IMR-90 (cell line): Measurements from ENCODE around the gene TRPC4. TPM values are rescaled to one million over a fixed set of nuclear protein-coding genes. Genes with fewer than 3 reads are reported as not detected.

ENCODE experiments used
- ATAC-seq: fragments of 200-7000 bp; cut with Tn5 transposase; 2 replicates; pipeline ENCODE4 v1.9.1; 2020; ENCODE audit warnings: low read depth, mild to moderate bottlenecking, moderate library complexity
- BruUV-seq: library from RNA; stranded (reverse); fragments of 400-500 nt; replicated peaks from 2 replicates; lab custom pipeline; 2021; lab: Mats Ljungman, UMichigan
- CTCF ChIA-PET: fragments of 300-600 bp; formaldehyde crosslinking; extraction: SDS; loops from one replicate; lab custom pipeline; 2021; ENCODE audit warnings: antibody characterized with exemption; lab: Yijun Ruan, JAX
- POLR2A ChIA-PET: fragments of 300-600 bp; sonication (Branson Sonifier 250); formaldehyde crosslinking; loops from one replicate; lab custom pipeline; 2022; ENCODE audit warnings: antibody characterized with exemption; ENCODE audit not compliant: unreplicated experiment; lab: Charles Lee
- DNase-seq: peaks from one replicate; pipeline ENCODE4 v3.0.0; 2013
- H2AFZ ChIP-seq: replicated peaks from 2 replicates; pipeline ENCODE3; 2013; ENCODE audit warnings: low read length, mild to moderate bottlenecking; ENCODE audit not compliant: poor library complexity
- H2AK5ac ChIP-seq: 2 replicates; pipeline ENCODE4 v1.6.1; 2013; ENCODE audit warnings: low read depth, low read length, inconsistent platforms
- H2AK9ac ChIP-seq: replicated peaks from 2 replicates; pipeline ENCODE3; 2013; ENCODE audit warnings: mild to moderate bottlenecking, low read depth, low read length, moderate library complexity; ENCODE audit not compliant: poor library complexity
- H2BK120ac ChIP-seq: 2 replicates; pipeline ENCODE4 v1.6.1; 2013; ENCODE audit warnings: low read depth, low read length, inconsistent platforms
- H2BK15ac ChIP-seq: 3 replicates; pipeline ENCODE4 v1.6.1; 2013; ENCODE audit warnings: low read depth, low read length, inconsistent platforms
- H2BK20ac ChIP-seq: 2 replicates; pipeline ENCODE4 v1.6.1; 2013; ENCODE audit warnings: low read depth, mild to moderate bottlenecking, inconsistent platforms, low read length, moderate library complexity
- H2BK5ac ChIP-seq: 2 replicates; pipeline ENCODE4 v1.6.1; 2013; ENCODE audit warnings: mild to moderate bottlenecking, low read depth, low read length, inconsistent platforms; ENCODE audit not compliant: poor library complexity, severe bottlenecking
- H3K14ac ChIP-seq: replicated peaks from 2 replicates; pipeline ENCODE4 v1.6.1; 2013; ENCODE audit warnings: low read depth, low read length, inconsistent platforms
- H3K18ac ChIP-seq: 2 replicates; pipeline ENCODE4 v1.6.1; 2013; ENCODE audit warnings: low read depth, low read length, control low read depth
- H3K23ac ChIP-seq: 2 replicates; pipeline ENCODE4 v1.6.1; 2013; ENCODE audit warnings: low read depth, low read length, inconsistent platforms
- H3K27ac ChIP-seq: 2 replicates; pipeline ENCODE4 v1.5.1; 2013; ENCODE audit warnings: mild to moderate bottlenecking, control low read depth, low read length; ENCODE audit not compliant: insufficient read depth
- H3K27me3 ChIP-seq: 2 replicates; pipeline ENCODE4 v1.6.1; 2013; ENCODE audit warnings: low read length; ENCODE audit not compliant: control insufficient read depth, insufficient read depth
- H3K36me3 ChIP-seq: 2 replicates; pipeline ENCODE4 v1.6.1; 2013; ENCODE audit warnings: low read length, mixed read lengths; ENCODE audit not compliant: control insufficient read depth, insufficient read depth
- H3K4ac ChIP-seq: 2 replicates; pipeline ENCODE4 v1.6.1; 2013; ENCODE audit warnings: low read depth, low read length, inconsistent platforms
- H3K4me1 ChIP-seq: 2 replicates; pipeline ENCODE4 v1.6.1; 2013; ENCODE audit warnings: low read length, mixed read lengths; ENCODE audit not compliant: control insufficient read depth, insufficient read depth
- H3K4me2 ChIP-seq: 2 replicates; pipeline ENCODE4 v1.6.1; 2013; ENCODE audit warnings: low read depth, mild to moderate bottlenecking, control low read depth, low read length, moderate library complexity
- H3K4me3 ChIP-seq: 2 replicates; pipeline ENCODE4 v1.5.1; 2013; ENCODE audit warnings: low read depth, mild to moderate bottlenecking, control low read depth, low read length, moderate library complexity; ENCODE audit not compliant: insufficient read depth
- H3K56ac ChIP-seq: 2 replicates; pipeline ENCODE4 v1.6.1; 2013; ENCODE audit warnings: low read length, inconsistent platforms; ENCODE audit not compliant: insufficient read depth; ENCODE audit errors: extremely low read depth
- H3K79me1 ChIP-seq, 2 experiments: 2 replicates each; pipeline ENCODE4 v1.6.1; 2013; ENCODE audit warnings: low read length in 2 of 2, inconsistent platforms in 1 of 2, low read depth in 1 of 2
- H3K9ac ChIP-seq: 2 replicates; pipeline ENCODE4 v1.6.1; 2013; ENCODE audit warnings: low read depth, low read length, control low read depth
- H3K9me1 ChIP-seq: 2 replicates; pipeline ENCODE4 v1.6.1; 2013; ENCODE audit warnings: low read length, inconsistent platforms; ENCODE audit not compliant: insufficient read depth
- H3K9me3 ChIP-seq: 2 replicates; pipeline ENCODE4 v1.6.1; 2013; ENCODE audit warnings: low read length; ENCODE audit not compliant: control insufficient read depth, insufficient read depth
- H4K20me1 ChIP-seq: 2 replicates; pipeline ENCODE4 v1.6.1; 2013; ENCODE audit warnings: low read length, inconsistent platforms; ENCODE audit not compliant: insufficient read depth
- H4K5ac ChIP-seq: 2 replicates; pipeline ENCODE4 v1.6.1; 2013; ENCODE audit warnings: mild to moderate bottlenecking, low read depth, low read length, control low read depth
- H4K8ac ChIP-seq, 2 experiments: 2 replicates each; pipeline ENCODE4 v1.6.1; 2013; ENCODE audit warnings: low read depth in 2 of 2, low read length in 2 of 2, control low read depth in 1 of 2, inconsistent platforms in 1 of 2
- H4K91ac ChIP-seq: 2 replicates; pipeline ENCODE4 v1.6.1; 2013; ENCODE audit warnings: low read depth, low read length, inconsistent platforms; ENCODE audit not compliant: insufficient read depth
- BHLHE40 ChIP-seq: fragments of 150-350 bp; IDR thresholded peaks from 2 replicates; pipeline ENCODE4 v1.6.1; 2016; ENCODE audit warnings: mild to moderate bottlenecking, low read depth, low read length
- CEBPB ChIP-seq: IDR thresholded peaks from 2 replicates; pipeline ENCODE4 v1.6.1; 2012; ENCODE audit warnings: low read depth, low read length, improper control_type of control experiment
- CHD1 ChIP-seq: IDR thresholded peaks from 2 replicates; pipeline ENCODE4 v1.6.1; 2012; ENCODE audit warnings: low read depth, low read length, improper control_type of control experiment
- CTCF ChIP-seq: conservative IDR thresholded peaks from 2 replicates; pipeline ENCODE4 v1.5.1; 2012; ENCODE audit warnings: mild to moderate bottlenecking, low read depth, low read length, improper control_type of control experiment
- ELK1 ChIP-seq: fragments of 150-350 bp; IDR thresholded peaks from 2 replicates; pipeline ENCODE4 v1.6.1; 2016; ENCODE audit warnings: low read depth, mild to moderate bottlenecking, low read length, moderate library complexity, borderline replicate concordance
- MAFK ChIP-seq: IDR thresholded peaks from 2 replicates; pipeline ENCODE4 v1.6.1; 2012; ENCODE audit warnings: low read depth, low read length, improper control_type of control experiment
- MAZ ChIP-seq: IDR thresholded peaks from 2 replicates; pipeline ENCODE4 v1.6.1; 2012; ENCODE audit warnings: low read depth, mild to moderate bottlenecking, low read length, improper control_type of control experiment, moderate library complexity, borderline replicate concordance
- MXI1 ChIP-seq: IDR thresholded peaks from 2 replicates; pipeline ENCODE4 v1.6.1; 2012; ENCODE audit warnings: low read depth, mild to moderate bottlenecking, low read length, moderate library complexity, borderline replicate concordance
- POLR2A ChIP-seq: IDR thresholded peaks from 2 replicates; pipeline ENCODE4 v1.6.1; 2012; ENCODE audit warnings: mild to moderate bottlenecking, low read depth, low read length
- RAD21 ChIP-seq: IDR thresholded peaks from 2 replicates; pipeline ENCODE4 v1.6.1; 2012; ENCODE audit warnings: low read length, improper control_type of control experiment
- RCOR1 ChIP-seq: IDR thresholded peaks from 2 replicates; pipeline ENCODE4 v1.6.1; 2012; ENCODE audit warnings: mild to moderate bottlenecking, low read length, improper control_type of control experiment; ENCODE audit not compliant: insufficient replicate concordance
- RFX5 ChIP-seq: IDR thresholded peaks from 2 replicates; pipeline ENCODE4 v1.8.0; 2012; ENCODE audit warnings: low read depth, mild to moderate bottlenecking, low read length, moderate library complexity
- SMC3 ChIP-seq: fragments of 150-350 bp; IDR thresholded peaks from 2 replicates; pipeline ENCODE4 v1.6.1; 2016; ENCODE audit warnings: low read depth, mild to moderate bottlenecking, antibody characterized with exemption, low read length, moderate library complexity
- USF2 ChIP-seq: fragments of 150-350 bp; IDR thresholded peaks from 2 replicates; pipeline ENCODE4 v1.6.1; 2017; ENCODE audit warnings: mild to moderate bottlenecking, antibody characterized with exemption, low read length, low read depth
- WGBS, 2 experiments: methylation state at CpG; one replicate each; pipeline versions ENCODE4 v1.1.5 to v1.1.7; 2013; ENCODE audit warnings: missing lambda C conversion rate in 2 of 2; ENCODE audit not compliant: insufficient read length in 1 of 2; ENCODE audit errors: extremely low coverage in 2 of 2; 5-methylcytosine and 5-hydroxymethylcytosine counted together
- dilution Hi-C: fragments of 300-500 bp; cut with HindIII; formaldehyde crosslinking; loops from one replicate; pipeline ENCODE4 v1.14.3; 2018; ENCODE audit warnings: low sequenced_read_pairs; ENCODE audit not compliant: unreplicated experiment
- in situ Hi-C: fragments of 300-500 bp; cut with MboI; formaldehyde crosslinking; loops from 3 replicates; pipeline ENCODE4 v1.14.3; 2019; ENCODE audit warnings: low sequenced_read_pairs, inconsistent platforms, mixed read lengths
- intact Hi-C: fragments of 100-400 bp; cut with micrococcal nuclease; formaldehyde crosslinking; loops from 2 replicates; pipeline ENCODE4 v1.10.0; 2022
- polyA plus RNA-seq, 3 experiments: library from polyadenylated mRNA; depleted of rRNA; stranded (reverse); fragments of >200 nt; gene quantifications; 2 replicates each; pipeline ENCODE4 v1.2.3, GENCODE V29; 2012; ENCODE audit warnings: low replicate concordance in 1 of 3
- total RNA-seq: library from RNA; depleted of rRNA; stranded (reverse); fragments of >200 nt; gene quantifications from 2 replicates; pipeline ENCODE4 v1.2.3, GENCODE V29; 2012

TRPC4 gene
- total and polyA plus RNA-seq, 2 of the 4 experiments (the other 2 are of a cell fraction), result 1.9 to 5.2 TPM

GRCh38 chr13:37613638-37614037, 255.9 kb downstream of the TRPC4 start:
- Histone ChIP-seq H3K27ac (no peak overlapping the region), H3K4me2 (no peak overlapping the region), H3K14ac (no peak overlapping the region), H2BK120ac (no peak overlapping the region), H3K79me1 (no peaks in the 10 kb centered on the region), H4K91ac (no peak overlapping the region; the same call in 1 of the 2 replicates), H3K27me3 (no peaks in the 10 kb centered on the region), H2AK5ac (no peak overlapping the region; the same call in 1 of the 2 replicates), H3K4me3 (no peak overlapping the region), H3K18ac (peak overlapping the region; percentile 39; the same call in 1 of the 2 replicates), H2BK15ac (no peak overlapping the region), H4K20me1 (no peaks in the 10 kb centered on the region), H2AK9ac (no peak overlapping the region), H3K56ac (no peak overlapping the region), H3K9me3 (no peaks in the 10 kb centered on the region), H3K9me1 (no peaks in the 10 kb centered on the region), H4K5ac (no peak overlapping the region), H3K4ac (no peak overlapping the region; the same call in 1 of the 2 replicates), H2BK5ac (no peak overlapping the region), H3K36me3 (no peaks in the 10 kb centered on the region), H4K8ac (no peak overlapping the region), H3K23ac (no peak overlapping the region), H3K4me1 (peaks cover 9% of the 10 kb centered on the region), H3K9ac (no peak overlapping the region), H2BK20ac (no peak overlapping the region), H2AFZ (no peak overlapping the region)
- ChIA-PET POLR2A (no interaction called here), CTCF (no interaction called here)
- TF ChIP-seq MXI1, result no peak
- no peak for TF ChIP-seq ELK1
- no peak for TF ChIP-seq RFX5
- no peak for TF ChIP-seq MAZ
- no peak for TF ChIP-seq MAFK
- no peak for TF ChIP-seq SMC3
- TF ChIP-seq CTCF, result no peak
- TF ChIP-seq BHLHE40, result no peak
- no peak for TF ChIP-seq POLR2A
- no peak for TF ChIP-seq CHD1
- no peak for TF ChIP-seq USF2
- TF ChIP-seq CEBPB, result no peak
- no peak for TF ChIP-seq RCOR1
- TF ChIP-seq RAD21, result no peak
- WGBS, 2 experiments, result no CpG with 5 or more reads among the region's 2 CpGs
- dilution Hi-C loops, result no loop called here
- in situ Hi-C loops, result loop anchor here (25.0 kb wide), 1 partner anchor 776 kb away; no protein-coding TSS in a partner anchor
- BruUV-seq, result no TSS peak
- DNase-seq (no peak), ATAC-seq (no peak)
- intact Hi-C loops, result no loop called here
